Loucy (cell line): ENCODE results near the gene NEDD4.

Experiments used
- CTCF ChIP-seq: fragments of 200-600 bp; sonication (generic); conservative IDR thresholded peaks from 2 replicates; pipeline ENCODE4 v1.5.1; 2014; ENCODE audit warnings: mild to moderate bottlenecking, antibody characterized with exemption, low read length
- EZH2phosphoT487 ChIP-seq: fragments of 200-600 bp; IDR thresholded peaks from 2 replicates; pipeline ENCODE4 v1.6.1; 2018; ENCODE audit warnings: antibody characterized with exemption, mild to moderate bottlenecking, moderate library complexity, borderline replicate concordance

- no peak for TF ChIP-seq CTCF
- no peak for TF ChIP-seq EZH2phosphoT487
Measured at GRCh38 chr15:55816017-55816416, 177.4 kb downstream of the NEDD4 start.
